ENCODE results near the gene THPO. TPM values are rescaled to one million over a fixed set of nuclear protein-coding genes. Genes with fewer than 3 reads are reported as not detected.

THPO gene
- total RNA-seq (2014; rRNA removed) (not detected in 2 replicates), Bru-seq, nascent RNA (not detected), BruChase-seq, experiment 1, labeled RNA remaining after a 6-hour chase (not detected), BruChase-seq, experiment 2, labeled RNA remaining after a 2-hour chase (not detected)
- long read RNA-seq: 0 reads

DNA sequence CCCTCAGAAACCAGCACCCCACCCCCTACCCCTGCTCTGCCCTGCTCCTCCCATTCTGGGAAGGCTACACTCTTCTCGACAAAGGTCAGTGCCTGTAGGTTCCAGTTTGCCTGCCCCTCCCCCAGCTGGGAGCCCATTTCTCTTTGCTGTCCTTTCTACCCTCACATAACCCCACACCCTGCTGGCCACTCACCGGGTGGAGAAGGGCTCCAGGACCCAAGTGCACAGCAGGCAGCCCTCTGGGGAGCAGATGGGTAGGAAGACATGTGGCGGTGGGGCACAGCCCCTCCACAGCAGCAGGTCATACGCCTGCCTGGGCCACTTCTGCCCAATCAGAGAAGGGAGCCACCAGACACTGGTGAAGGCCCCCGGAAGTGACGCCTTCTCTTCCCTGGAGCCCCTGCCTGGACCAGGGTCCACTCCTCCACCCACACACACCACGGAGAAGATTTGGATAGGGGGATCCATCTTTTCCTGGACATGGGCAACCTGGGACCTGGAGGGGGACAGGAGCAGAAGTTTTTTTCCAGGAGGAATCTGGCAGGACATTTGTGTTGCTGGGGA is at the start of gene THPO:
Gene THPO (minus strand): TSS at position 326 of the 564 bp plus-strand sequence. CDS start 1,948 bp downstream, outside the sequence.
- intact Hi-C loops (cut with micrococcal nuclease): loop anchor here (10.0 kb wide), 1 partner anchor 427 kb away; no protein-coding TSS in a partner anchor
- Histone ChIP-seq H3K4me2 (ENCODE audit: low read length) (no peak within 1 kb of the TSS), H2AFZ (ENCODE audit: low read length) (no peak within 1 kb of the TSS), H3K4me3 (ENCODE audit: low read length) (no peak within 1 kb of the TSS), H3F3A (ENCODE audit: low read length, unreplicated experiment) (no peaks in the 10 kb centered on the region), H3K36me3 (ENCODE audit: low read depth, low read length) (no peaks in the 10 kb centered on the region), H3K9me3 (ENCODE audit: low read length) (no peaks in the 10 kb centered on the region), H3K4me1 (ENCODE audit: insufficient read depth, low read length) (no peaks in the 10 kb centered on the region), H3K27ac (ENCODE audit: low read length) (no peak within 1 kb of the TSS), H4K20me1 (ENCODE audit: low read length) (no peaks in the 10 kb centered on the region), H3K9me2 (replicated peaks; ENCODE audit: low read length) (no peaks in the 10 kb centered on the region), H3K27me3 (ENCODE audit: low read length) (peaks cover 67% of the 10 kb centered on the region), H3K9ac (ENCODE audit: low read length) (no peak within 1 kb of the TSS), H3K79me2 (ENCODE audit: low read length) (no peaks in the 10 kb centered on the region)
- ATAC-seq (no peak), DNase-seq (no peak)
- TF ChIP-seq EZH2 (IDR thresholded peaks at IDR 0.05; ENCODE audit: low read length, unreplicated experiment): no peak
- TF ChIP-seq CTCF (conservative IDR thresholded peaks at IDR 0.05; ENCODE audit: low read depth, low read length): no peak
- TF ChIP-seq EZH2phosphoT487 (IDR thresholded peaks at IDR 0.05; ENCODE audit: borderline replicate concordance, low read length): no peak
- ChIA-PET POLR2A (ENCODE audit: unreplicated experiment) (no interaction called here), CTCF (no interaction called here)
- BruUV-seq (replicated peaks): no TSS peak

DNA sequence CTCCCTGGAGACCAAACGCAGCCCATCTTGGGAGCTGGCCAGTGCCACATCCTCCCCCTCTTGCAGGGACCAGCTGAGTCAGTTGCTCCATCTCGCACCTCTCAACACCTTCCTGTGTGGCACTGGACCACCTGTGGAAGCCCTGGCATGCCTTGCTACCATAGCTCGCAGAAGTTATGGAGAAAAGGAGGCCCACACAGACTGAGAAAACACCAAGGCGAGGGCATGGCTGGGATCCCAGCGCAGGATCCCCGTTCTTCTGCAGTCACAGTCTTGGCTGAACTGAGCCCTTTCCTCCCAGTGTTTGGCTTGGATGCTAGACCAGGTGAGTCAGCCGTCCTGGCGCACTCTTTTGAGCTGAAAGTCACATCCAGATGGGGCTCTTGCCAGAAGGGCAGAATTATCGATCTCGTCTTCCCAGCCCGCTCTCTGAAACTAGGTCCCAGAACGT is 48.7 kb upstream of the THPO start:
- peaks cover 13% of the 10 kb centered on the region; the same call in 1 of the 2 replicates for H3K27me3 ChIP-seq (ENCODE audit: low read length)
- no peaks in the 10 kb centered on the region for H3K36me3 ChIP-seq (ENCODE audit: low read depth, low read length)
- no peak overlapping the region for H3K4me3 ChIP-seq (ENCODE audit: low read length)
- CTCF ChIA-PET: no interaction called here
- H3F3A ChIP-seq (ENCODE audit: low read length, unreplicated experiment): no peaks in the 10 kb centered on the region
- ATAC-seq: peak; percentile 91
- no peak overlapping the region for H3K4me2 ChIP-seq (ENCODE audit: low read length)
- no peaks in the 10 kb centered on the region for H3K9me2 ChIP-seq (replicated peaks; ENCODE audit: low read length)
- TF ChIP-seq CTCF (conservative IDR thresholded peaks at IDR 0.05; ENCODE audit: low read depth, low read length) (no peak), EZH2 (IDR thresholded peaks at IDR 0.05; ENCODE audit: low read length, unreplicated experiment) (no peak), EZH2phosphoT487 (IDR thresholded peaks at IDR 0.05; ENCODE audit: borderline replicate concordance, low read length) (no peak)
- no peak overlapping the region for H3K9ac ChIP-seq (ENCODE audit: low read length)
- POLR2A ChIA-PET (ENCODE audit: unreplicated experiment): no interaction called here
- no peaks in the 10 kb centered on the region for H3K9me3 ChIP-seq (ENCODE audit: low read length)
- H2AFZ ChIP-seq (ENCODE audit: low read length): no peak overlapping the region
- H3K4me1 ChIP-seq (ENCODE audit: insufficient read depth, low read length): no peaks in the 10 kb centered on the region; the same call in 1 of the 2 replicates
- intact Hi-C loops (cut with micrococcal nuclease): no loop called here
- no peaks in the 10 kb centered on the region for H4K20me1 ChIP-seq (ENCODE audit: low read length)
- peak; percentile 59 for DNase-seq
- BruUV-seq (replicated peaks): no TSS peak
- H3K79me2 ChIP-seq (ENCODE audit: low read length): no peaks in the 10 kb centered on the region
- no peak overlapping the region for H3K27ac ChIP-seq (ENCODE audit: low read length)

GRCh38 chr3:184423561-184423960 is 45.6 kb upstream of the THPO start:
- CTCF ChIA-PET: no interaction called here
- POLR2A ChIA-PET (ENCODE audit: unreplicated experiment): no interaction called here

More at GRCh38 chr3:184423561-184423960, 45.6 kb upstream of the THPO start:
- intact Hi-C loops (cut with micrococcal nuclease): no loop called here
- no peak for ATAC-seq
- H3K9ac ChIP-seq (ENCODE audit: low read length): no peak overlapping the region
- no peaks in the 10 kb centered on the region; the same call in 1 of the 2 replicates for H3K4me1 ChIP-seq (ENCODE audit: insufficient read depth, low read length)
- TF ChIP-seq CTCF (conservative IDR thresholded peaks at IDR 0.05; ENCODE audit: low read depth, low read length): no peak
- no peak for TF ChIP-seq EZH2phosphoT487 (IDR thresholded peaks at IDR 0.05; ENCODE audit: borderline replicate concordance, low read length)
- TF ChIP-seq EZH2 (IDR thresholded peaks at IDR 0.05; ENCODE audit: low read length, unreplicated experiment): no peak
- no peaks in the 10 kb centered on the region for H3K9me3 ChIP-seq (ENCODE audit: low read length)
- DNase-seq: no peak
- H3K4me2 ChIP-seq (ENCODE audit: low read length): no peak overlapping the region
- no peaks in the 10 kb centered on the region for H3K9me2 ChIP-seq (replicated peaks; ENCODE audit: low read length)
- H2AFZ ChIP-seq (ENCODE audit: low read length): no peak overlapping the region
- no TSS peak for BruUV-seq (replicated peaks)
- H4K20me1 ChIP-seq (ENCODE audit: low read length): no peaks in the 10 kb centered on the region
- H3K36me3 ChIP-seq (ENCODE audit: low read depth, low read length): no peaks in the 10 kb centered on the region
- H3K79me2 ChIP-seq (ENCODE audit: low read length): no peaks in the 10 kb centered on the region
- H3F3A ChIP-seq (ENCODE audit: low read length, unreplicated experiment): no peaks in the 10 kb centered on the region
- H3K27me3 ChIP-seq (ENCODE audit: low read length): peaks cover 9% of the 10 kb centered on the region; the same call in 1 of the 2 replicates
- no peak overlapping the region for H3K27ac ChIP-seq (ENCODE audit: low read length)
- H3K4me3 ChIP-seq (ENCODE audit: low read length): no peak overlapping the region

All from PC-3 (cell line).